Activated CD4-positive, alpha-beta T cell treated with anti-CD3 and anti-CD28 coated beads for 48 hours (primary cell): ENCODE results near the gene TMOD4.

Experiments used
- DNase-seq: peaks from one replicate; pipeline ENCODE4 v3.0.0-alpha.2; 2020

TMOD4 gene

GRCh38 chr1:151175041-151175741, 590 bp downstream of the TMOD4 start:
- DNase-seq = no peak

- DNase-seq = no peak
Measured at GRCh38 chr1:151171190-151171589, 4.6 kb downstream of the TMOD4 start.

- no peak for DNase-seq
Measured at GRCh38 chr1:151167116-151167515, 8.7 kb downstream of the TMOD4 start.

- no peak for DNase-seq
Measured at GRCh38 chr1:151166505-151166956, 9.2 kb downstream of the TMOD4 start.

- peak; percentile 98 for DNase-seq
Measured at GRCh38 chr1:151165738-151166504, 9.9 kb downstream of the TMOD4 start, which contains the start of the genes LYSMD1 and SCNM1. LYSMD1 (minus strand) TSS chr1:151165902; CDS start chr1:151165258, 644 bp downstream. SCNM1 (plus strand) TSS chr1:151166144; CDS start chr1:151166153, 9 bp downstream.

GRCh38 chr1:151165281-151165737, 10.5 kb downstream of the TMOD4 start:
- peak; percentile 26 for DNase-seq

- no peak for DNase-seq
Measured at GRCh38 chr1:151164732-151165280, 11.0 kb downstream of the TMOD4 start.

GRCh38 chr1:151159373-151159772, 16.4 kb downstream of the TMOD4 start:
- DNase-seq = no peak

- DNase-seq = peak; percentile 49
Measured at GRCh38 chr1:151158751-151159251, 17.0 kb downstream of the TMOD4 start.

GRCh38 chr1:151158326-151158725, 17.5 kb downstream of the TMOD4 start:
- peak; percentile 75 for DNase-seq

- DNase-seq = peak; percentile 76
Measured at GRCh38 chr1:151157067-151157531, 18.7 kb downstream of the TMOD4 start.

- DNase-seq = peak; percentile 90
Measured at GRCh38 chr1:151156515-151156819, 19.3 kb downstream of the TMOD4 start, which contains the start of gene TNFAIP8L2. TNFAIP8L2 (plus strand) TSS chr1:151156649; CDS start chr1:151158698, 2,049 bp downstream.

- no peak for DNase-seq
Measured at GRCh38 chr1:151147665-151148064, 28.1 kb downstream of the TMOD4 start.

- DNase-seq = no peak
Measured at GRCh38 chr1:151147132-151147503, 28.7 kb downstream of the TMOD4 start.

- DNase-seq = peak; percentile 90
Measured at GRCh38 chr1:151146412-151147131, 29.2 kb downstream of the TMOD4 start, which contains the start of gene SEMA6C. SEMA6C (minus strand) TSS chr1:151146631; CDS start chr1:151142621, 4,010 bp downstream.

- DNase-seq = no peak
Measured at GRCh38 chr1:151146072-151146411, 29.7 kb downstream of the TMOD4 start.

GRCh38 chr1:151145304-151146071, 30.3 kb downstream of the TMOD4 start:
- peak; percentile 41 for DNase-seq

GRCh38 chr1:151144474-151145303, 31.1 kb downstream of the TMOD4 start:
- no peak for DNase-seq

GRCh38 chr1:151143986-151144385, 31.8 kb downstream of the TMOD4 start:
- no peak for DNase-seq

- no peak for DNase-seq
Measured at GRCh38 chr1:151143057-151143435, 32.7 kb downstream of the TMOD4 start.
